Ramos (cell line): Measurements from ENCODE around the gene ZDHHC14.

ENCODE experiments used
- in situ Hi-C: fragments of 300-500 bp; cut with MboI; formaldehyde crosslinking; loops from one replicate; pipeline ENCODE4 v1.14.3; 2022; ENCODE audit warnings: low sequenced_read_pairs; ENCODE audit not compliant: unreplicated experiment

ZDHHC14 gene

GRCh38 chr6:157625111-157625510, 244.1 kb downstream of the ZDHHC14 start:
- in situ Hi-C loops = no loop called here

DNA sequence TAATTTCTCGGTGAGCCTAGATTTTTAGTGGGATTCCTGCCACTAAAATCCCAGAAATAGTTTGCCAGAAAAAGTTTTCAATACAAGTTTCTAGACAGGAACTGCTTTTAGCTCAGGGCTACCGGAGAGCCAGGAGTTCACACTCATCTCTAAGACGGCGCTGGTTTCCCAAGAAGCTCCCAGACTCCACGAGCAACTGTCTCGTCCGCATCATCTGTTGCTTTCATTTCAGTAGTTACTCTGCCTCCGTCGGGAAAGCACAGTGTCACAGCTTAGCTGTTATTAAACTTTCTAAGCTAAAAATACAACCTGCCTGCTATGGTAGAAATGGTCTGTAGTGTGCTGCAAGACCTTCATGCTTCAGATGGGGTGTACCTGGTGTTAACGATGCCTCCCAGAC, 244.8 kb downstream of the ZDHHC14 start:
- in situ Hi-C loops = no loop called here

- in situ Hi-C loops = no loop called here
Measured at GRCh38 chr6:157627195-157627966, 246.4 kb downstream of the ZDHHC14 start.

- in situ Hi-C loops = no loop called here
Measured at GRCh38 chr6:157628463-157628862, 247.5 kb downstream of the ZDHHC14 start.

DNA sequence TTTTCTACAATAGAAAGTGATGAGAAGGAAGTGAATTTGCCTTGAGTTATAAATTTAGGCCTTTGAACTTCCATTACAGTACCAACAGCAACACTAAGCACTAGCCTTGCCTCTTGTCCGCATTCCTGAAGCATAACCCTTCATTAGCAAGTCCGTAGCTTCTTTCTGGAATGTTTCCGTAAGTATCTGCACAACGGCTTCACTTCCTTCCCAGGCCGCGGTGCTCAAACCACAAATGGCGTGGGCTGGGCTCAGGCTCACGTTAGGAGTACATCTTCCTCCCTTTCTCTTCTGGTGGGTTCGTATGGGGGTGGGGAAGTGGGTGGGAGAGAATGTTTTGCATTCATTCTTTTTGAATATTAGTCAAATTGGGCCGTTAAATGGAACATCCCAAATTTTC, 248.2 kb downstream of the ZDHHC14 start:
- in situ Hi-C loops = no loop called here

DNA sequence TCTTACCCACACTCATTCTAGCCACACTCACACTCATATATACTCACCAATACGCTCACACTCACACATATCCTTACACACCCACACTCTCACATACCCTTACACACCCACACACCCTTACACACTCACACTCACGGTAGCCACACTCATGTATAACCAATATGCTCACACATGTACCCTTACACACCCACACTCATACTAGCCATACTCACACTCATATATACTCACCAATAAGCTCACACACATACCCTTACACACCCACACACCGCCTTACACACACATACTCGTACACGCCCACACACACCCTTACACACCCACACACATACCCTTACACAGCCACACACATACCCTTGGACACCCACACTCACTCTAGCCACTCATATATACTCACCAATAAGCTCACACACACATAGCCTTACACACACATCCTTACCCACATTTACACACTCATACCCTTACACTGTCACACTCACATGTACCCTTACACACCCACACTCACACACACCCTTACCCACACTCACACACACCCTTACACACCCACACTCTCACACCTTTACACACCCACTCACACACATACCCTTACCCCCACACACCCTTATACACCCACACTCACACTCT, 249.6 kb downstream of the ZDHHC14 start:
- in situ Hi-C loops = no loop called here

DNA sequence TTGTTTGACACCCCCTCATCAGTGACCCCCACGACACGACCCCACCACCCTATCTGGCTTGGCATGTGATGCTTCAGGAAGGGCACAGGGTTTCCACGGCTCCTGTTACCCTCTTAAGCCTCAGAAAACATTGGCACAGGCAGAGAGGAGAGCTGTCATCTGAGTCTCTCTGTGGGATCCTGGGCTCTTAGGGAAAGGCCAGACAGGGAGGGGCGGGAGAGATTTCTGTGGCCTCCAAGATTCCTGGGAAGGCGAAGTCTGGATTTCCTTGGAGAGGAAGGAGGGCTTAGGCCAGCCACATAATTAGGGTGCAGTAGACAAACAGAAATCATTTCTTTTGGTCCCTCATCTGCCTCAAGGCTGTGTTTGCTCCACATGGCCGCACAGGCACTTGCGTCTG, 250.4 kb downstream of the ZDHHC14 start:
- in situ Hi-C loops = no loop called here

- in situ Hi-C loops = no loop called here
Measured at GRCh38 chr6:157631838-157632614, 251.0 kb downstream of the ZDHHC14 start.

- in situ Hi-C loops = no loop called here
Measured at GRCh38 chr6:157632821-157633220, 251.8 kb downstream of the ZDHHC14 start.

- in situ Hi-C loops = no loop called here
Measured at GRCh38 chr6:157634546-157634945, 253.6 kb downstream of the ZDHHC14 start.

DNA sequence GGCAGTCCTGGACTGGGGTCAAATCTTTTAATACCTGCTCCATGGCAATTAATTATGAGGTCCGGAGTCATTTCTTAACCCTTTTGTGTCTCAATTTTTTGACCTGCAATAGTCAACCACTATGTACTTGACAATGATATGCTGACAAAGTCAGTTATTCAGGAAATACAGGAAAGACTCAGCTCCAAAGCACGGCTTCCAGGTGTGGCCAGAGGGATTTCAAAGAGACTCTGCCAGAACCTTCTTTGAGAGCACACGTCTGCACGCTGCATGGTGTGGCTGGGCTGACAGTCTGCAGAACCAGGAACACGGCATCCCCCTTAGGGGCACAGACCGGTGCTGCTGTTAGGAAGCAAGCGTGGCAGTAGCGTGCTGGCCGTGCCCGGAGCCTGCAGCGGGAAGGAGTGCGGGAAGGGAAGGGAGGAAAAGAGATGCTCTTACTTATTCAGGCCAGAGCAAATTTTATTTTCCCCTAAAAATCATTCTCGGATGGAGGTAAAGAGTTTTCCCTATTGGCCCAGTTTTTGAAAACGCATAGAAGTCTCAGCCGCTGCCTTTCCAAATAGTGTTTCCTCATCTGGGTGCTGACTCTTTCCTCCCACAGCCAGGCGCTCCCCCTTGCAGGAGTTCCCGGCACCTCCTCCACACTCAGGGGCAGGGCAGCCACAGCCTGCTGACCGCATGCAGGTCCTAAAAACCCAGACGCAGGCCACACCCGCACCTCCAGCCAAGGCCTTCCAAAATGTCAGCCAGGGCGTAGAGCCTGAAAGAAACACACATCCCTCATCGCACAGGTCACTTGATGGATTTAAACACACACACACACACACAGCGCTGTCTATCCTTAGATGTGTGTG, 254.6 kb downstream of the ZDHHC14 start:
- in situ Hi-C loops = no loop called here

- in situ Hi-C loops = no loop called here
Measured at GRCh38 chr6:157637516-157637915, 256.5 kb downstream of the ZDHHC14 start.

DNA sequence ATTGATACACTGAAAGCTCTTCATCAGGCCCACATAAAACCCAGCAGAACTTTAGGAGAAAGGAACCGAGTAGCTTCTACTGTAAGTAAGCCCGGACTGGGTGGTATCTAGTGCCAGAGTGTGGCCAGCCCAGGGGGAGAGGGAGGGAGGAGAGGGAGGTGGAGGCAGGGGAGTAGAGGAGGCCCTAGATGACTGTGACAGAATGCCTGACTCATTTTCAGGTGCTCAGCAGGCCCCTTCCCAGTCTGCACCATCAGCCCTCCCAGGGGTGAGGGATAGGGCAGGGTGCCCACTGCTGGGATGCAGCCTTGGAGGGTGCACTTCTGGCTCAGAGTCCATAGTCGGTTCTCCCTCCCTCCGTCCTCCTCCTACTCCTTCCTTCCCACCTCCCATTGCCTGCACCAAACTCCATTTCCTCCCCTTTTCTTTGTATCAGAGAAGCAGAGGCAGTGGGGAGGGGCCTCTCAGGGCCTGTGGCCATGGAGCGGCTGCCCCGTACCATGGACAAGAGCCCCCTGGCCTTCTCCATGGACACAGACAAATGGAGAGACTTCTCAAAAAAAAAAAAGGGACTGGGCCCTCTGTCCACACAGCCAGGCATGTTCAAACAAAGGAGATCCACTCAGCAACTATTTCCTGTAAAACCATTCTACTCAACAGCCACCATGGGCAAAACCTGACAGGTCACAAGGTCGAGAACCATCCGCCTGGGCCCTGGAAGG, 257.1 kb downstream of the ZDHHC14 start:
- in situ Hi-C loops = no loop called here

DNA sequence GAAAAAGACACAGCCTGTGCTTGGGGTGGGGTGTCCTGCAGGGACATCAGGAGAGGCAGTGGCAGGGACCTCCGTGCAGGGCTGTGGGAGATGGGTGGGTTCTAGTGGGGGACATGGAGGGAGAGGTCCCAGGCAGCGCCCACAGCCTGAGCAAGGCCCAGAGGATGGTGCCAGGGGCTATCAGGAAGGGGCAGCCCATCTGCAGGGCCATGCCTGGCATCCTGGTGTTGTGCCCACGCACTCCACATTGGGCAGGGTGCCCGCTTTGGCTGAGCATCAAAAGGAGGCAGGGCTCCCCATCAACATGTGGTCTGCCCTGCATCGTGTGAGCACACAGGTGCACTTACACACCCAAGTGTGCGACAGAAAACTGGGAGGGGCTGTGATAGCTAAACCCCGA, 257.8 kb downstream of the ZDHHC14 start:
- in situ Hi-C loops = no loop called here

GRCh38 chr6:157640746-157641451, 259.9 kb downstream of the ZDHHC14 start:
- in situ Hi-C loops = no loop called here

- in situ Hi-C loops = no loop called here
Measured at GRCh38 chr6:157641837-157642236, 260.8 kb downstream of the ZDHHC14 start.

GRCh38 chr6:157642736-157643135, 261.7 kb downstream of the ZDHHC14 start:
- in situ Hi-C loops = no loop called here

GRCh38 chr6:157644043-157644810, 263.2 kb downstream of the ZDHHC14 start:
- in situ Hi-C loops = no loop called here
